Measurements from ENCODE around the gene ZNF385B. TPM values are rescaled to one million over a fixed set of nuclear protein-coding genes. Genes with fewer than 3 reads are reported as not detected.
"Not testable (repeated sequence)": the region's sequence is repeated elsewhere in the genome, so short reads cannot be mapped to it uniquely, and the experiment has no call there.

Gene ZNF385B
- total RNA-seq, 2 donors from 2014 or later, result 0.61 to 1.2 TPM

DNA sequence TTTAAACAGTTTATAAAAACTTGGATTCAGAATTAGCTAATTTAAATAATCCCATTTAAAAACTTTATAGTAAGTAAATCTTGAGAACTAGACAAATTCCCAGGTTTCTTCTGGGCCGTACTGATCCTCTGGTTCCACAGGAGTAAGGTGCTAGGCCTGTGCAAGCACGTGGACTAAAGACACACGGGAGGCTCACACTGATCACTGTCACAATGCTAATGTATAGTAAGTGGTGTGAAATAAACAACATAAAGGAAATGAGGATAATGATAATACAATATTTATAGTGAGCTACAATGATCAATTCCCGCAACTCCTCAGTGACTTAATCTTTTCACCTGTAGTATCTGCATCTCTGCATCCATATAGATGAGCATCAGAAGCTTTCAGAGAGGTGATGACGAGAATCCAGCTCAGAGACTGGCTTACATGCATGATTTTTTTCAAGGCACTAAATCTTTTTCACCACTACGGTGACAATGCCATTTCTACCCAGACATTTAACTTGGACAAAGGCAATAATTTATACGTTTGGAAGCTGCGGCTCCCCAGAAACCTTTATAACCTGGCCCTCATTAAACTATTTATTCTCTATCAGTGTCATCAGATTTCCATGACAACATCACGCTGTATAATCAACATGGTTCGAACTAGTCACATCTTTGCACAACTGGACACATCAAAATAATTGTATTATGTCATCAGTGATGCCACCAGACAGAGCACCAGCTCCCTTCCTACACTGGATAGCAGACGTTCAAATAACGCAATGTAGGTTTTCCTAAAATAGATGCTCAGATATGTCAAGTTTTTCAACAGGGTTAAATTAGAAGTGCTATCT, 196.2 kb downstream of the ZNF385B start:
- ATAC-seq (no peak), DNase-seq (no peak)
- intact Hi-C loops (cut with DNase I, micrococcal nuclease), result no loop called here

- intact Hi-C loops (cut with DNase I, micrococcal nuclease), result no loop called here
These were observed 199.4 kb downstream of the ZNF385B start for GRCh38 chr2:179661986-179662385.

DNA sequence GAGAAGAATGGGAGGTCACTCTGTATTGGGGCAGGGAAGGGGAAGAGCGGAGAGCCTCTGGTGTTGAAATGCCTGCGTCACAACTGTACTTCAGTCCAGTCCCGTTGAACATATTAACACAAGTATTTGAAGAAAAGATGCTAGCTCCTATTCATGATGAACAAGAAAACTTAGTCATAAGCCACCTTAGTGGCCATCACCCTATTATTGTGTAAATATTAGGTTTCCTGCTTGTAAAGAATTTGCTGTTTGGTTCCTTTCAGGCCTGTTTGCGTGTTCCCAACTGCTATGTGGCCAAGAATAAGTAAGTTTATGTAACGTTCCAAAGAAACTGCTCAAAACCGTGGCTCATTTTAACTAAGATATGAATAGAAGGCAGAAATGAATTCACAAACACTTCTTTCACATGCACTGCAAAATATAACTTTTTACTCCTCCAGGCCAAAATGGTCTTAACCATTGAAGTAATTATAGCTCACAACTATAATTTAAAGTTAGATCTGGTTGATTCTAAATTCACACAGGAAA, 204.3 kb downstream of the ZNF385B start:
- DNase-seq (no peak), ATAC-seq (no peak)
- intact Hi-C loops (cut with DNase I, micrococcal nuclease), result no loop called here

More at GRCh38 chr2:179661986-179662385, 199.4 kb downstream of the ZNF385B start:
- ATAC-seq, result no peak
- no peak for DNase-seq

DNA sequence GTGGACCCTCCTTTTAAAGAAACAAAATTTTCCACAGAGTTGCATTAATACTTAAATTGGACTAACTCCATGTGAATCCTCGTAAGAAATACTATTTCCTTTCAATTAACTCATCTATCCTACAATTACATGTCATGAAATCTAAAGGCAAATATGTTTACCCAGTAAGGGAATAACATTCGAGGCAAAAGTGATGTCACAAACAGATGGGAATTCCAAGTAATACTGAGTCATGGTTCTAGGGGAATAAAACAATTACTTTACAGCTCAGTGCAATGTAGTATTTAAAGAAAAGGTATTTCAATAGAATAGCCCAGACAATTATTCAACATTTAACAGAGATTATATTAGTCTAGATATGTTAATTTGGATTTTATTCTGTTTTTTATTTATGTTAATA, 205.8 kb downstream of the ZNF385B start:
- no peak for DNase-seq
- ATAC-seq, result no peak
- intact Hi-C loops (cut with DNase I, micrococcal nuclease), result no loop called here

DNA sequence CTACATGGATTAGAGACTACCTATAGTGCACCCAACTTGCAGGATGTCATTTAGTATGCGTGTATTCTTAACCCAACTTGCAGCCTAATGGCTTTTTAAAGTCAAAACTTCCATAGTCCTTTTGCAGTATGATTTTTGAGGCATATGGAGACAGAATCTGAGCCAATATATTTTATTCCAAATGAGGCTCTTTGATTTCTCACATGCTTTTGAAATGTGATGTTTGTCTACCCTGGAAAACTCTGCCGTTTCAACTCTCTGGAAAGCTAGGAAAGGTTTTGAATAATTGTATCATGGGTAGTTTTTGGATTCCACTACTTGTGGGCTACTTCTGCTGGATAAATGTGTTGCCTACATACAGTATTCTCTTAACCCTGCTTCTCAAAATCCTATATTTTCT, 206.6 kb downstream of the ZNF385B start:
- no peak for DNase-seq
- ATAC-seq, result no peak
- intact Hi-C loops (cut with DNase I, micrococcal nuclease), result no loop called here

GRCh38 chr2:179652296-179652695, 209.1 kb downstream of the ZNF385B start:
- ATAC-seq, result no peak
- no peak for DNase-seq
- intact Hi-C loops (cut with DNase I, micrococcal nuclease), result no loop called here

DNA sequence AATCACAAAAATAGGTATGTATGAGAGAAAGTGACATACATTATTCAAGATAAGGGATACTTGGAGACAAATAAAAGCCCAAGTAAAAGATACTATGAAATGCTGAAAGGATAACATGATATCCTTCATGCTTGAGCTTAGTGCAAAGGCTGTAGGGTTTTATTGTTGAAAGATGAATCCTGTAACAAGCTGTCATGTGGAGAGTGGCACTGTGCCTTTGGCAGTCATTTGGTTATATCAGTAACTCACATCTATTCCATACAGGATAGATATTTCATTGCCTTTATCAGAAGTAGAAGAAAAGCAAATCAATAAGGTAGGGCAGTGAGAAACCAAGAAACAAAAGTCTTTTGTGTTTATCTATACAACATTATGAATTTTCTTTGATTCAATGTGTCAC, 211.0 kb downstream of the ZNF385B start:
- ATAC-seq, result no peak
- DNase-seq, result no peak
- intact Hi-C loops (cut with DNase I, micrococcal nuclease), result no loop called here

DNA sequence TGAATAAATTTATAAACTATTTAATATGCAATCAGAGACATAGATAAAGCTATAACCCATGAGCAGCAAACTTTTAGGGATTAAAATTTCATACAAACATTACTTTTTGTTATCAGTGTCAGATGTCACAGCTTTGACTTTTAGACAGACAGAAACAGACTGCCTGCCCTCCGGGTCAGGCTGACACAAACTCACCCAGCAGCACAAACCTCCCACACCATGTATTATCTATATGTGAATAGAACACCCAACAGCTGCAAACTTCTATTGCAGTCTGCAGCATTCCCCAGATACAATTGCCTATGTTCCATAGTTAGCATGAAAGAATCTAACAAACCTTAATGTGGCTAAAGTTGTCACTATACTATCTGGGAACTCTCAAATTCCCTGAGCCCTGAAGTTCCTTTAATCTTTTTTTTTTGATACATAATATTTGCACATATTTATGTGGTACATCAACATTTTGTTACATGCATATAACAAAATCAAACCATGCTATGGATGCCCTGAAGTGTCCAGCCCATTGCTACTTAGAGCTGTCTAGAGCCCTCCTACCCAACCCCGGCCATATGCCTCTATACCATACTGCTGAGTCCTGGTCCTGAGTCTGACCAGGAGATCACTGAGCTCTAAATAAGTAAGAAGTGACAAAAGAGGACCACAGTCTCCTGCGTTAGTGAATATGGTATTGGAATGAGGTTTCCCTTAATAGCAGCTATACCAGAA, 214.4 kb downstream of the ZNF385B start:
- intact Hi-C loops (cut with DNase I, micrococcal nuclease), result no loop called here
- ATAC-seq, result no peak
- DNase-seq, result no peak

DNA sequence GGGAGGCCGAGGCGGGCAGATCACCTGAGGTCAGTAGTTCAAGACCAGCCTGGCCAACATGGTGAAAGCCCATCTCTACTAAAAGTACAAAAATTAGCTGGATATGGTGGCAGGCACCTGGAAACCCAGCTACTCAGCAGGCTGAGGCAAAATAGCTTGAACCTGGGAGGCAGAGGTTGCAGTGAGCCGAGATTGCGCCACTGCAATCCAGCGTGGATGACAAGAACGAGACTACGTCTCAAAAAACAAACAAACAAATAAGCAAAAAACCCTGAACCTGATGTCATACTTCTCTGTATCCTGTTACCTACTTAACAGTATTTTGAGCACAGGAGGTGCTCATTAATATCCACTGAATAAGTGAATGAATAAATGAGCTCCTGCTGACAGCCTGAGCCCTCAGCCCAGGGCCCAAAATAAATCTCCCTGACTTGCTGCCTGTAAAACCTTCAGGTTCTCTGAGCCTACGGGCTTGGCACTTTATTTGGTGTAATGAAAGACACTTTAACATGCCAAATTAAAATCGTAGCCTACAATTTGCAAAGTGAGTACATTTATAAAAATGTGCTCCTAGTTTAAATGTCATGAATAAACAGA, 215.1 kb downstream of the ZNF385B start:
- no peak for DNase-seq
- intact Hi-C loops (cut with DNase I, micrococcal nuclease), result no loop called here
- no peak for ATAC-seq

DNA sequence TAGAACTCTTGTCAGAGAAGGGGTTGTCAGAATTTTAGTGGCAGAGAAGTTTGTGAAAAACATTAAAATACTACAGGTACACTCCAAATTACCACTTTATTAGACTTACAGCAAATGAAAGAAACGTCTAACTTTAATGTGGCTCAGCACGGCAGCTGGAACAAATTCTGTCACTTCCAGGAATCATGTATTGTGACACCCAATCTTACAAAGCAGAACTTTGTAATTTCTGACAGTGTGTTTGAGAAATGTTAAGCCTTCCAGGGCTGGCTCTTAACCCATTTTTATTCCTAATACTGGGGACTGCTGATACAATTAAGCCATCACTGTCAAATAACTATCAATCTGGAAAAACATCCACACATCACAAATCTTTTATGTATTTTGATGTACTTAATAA, 216.4 kb downstream of the ZNF385B start:
- DNase-seq, result no peak
- intact Hi-C loops (cut with DNase I, micrococcal nuclease), result no loop called here
- ATAC-seq, result no peak

DNA sequence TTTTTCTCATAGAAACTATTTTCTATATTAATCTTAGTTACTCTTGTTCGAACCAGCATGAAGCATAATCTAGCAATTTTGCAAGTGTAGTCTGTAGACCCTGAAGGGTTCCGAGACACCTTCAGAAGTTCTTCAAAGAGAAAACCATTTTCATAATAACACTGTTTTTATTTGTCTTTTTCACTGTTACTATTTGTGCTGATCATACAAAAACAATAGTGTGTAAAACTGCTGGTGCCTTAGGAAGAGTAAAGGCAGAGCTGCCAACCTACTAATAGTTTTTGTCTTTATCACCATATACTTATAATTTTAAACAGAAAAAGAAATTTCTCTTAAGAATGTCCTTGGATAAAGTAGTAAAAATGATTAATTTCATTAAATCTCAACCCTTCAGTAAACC, 218.9 kb downstream of the ZNF385B start:
- intact Hi-C loops (cut with DNase I, micrococcal nuclease), result no loop called here
- ATAC-seq (no peak), DNase-seq (no peak)

DNA sequence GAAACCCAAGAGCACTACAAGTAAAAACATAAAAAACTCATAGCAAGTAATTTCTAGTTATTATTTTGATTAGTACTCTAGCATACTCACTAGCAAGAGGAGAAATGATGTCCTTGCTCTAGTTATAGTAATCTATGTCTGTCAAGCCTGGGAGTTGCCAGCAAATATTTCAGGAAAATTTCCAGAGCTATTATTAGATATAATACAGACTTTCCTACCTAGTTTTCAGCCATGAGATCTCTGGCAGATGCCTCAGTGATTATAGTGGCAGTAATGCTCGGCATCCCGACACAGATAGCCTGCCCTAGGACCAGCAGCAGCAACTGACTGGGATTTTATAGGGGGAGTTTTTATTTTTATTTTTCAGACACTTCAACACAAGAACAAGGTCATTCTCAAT, 224.4 kb downstream of the ZNF385B start:
- DNase-seq (no peak), ATAC-seq (no peak)
- intact Hi-C loops (cut with DNase I, micrococcal nuclease), result no loop called here

GRCh38 chr2:179636100-179636980, 225.1 kb downstream of the ZNF385B start:
- intact Hi-C loops (cut with DNase I, micrococcal nuclease), result no loop called here
- no peak for DNase-seq
- no peak for ATAC-seq

GRCh38 chr2:179631769-179632385, 229.5 kb downstream of the ZNF385B start:
- intact Hi-C loops (cut with DNase I, micrococcal nuclease); ATAC-seq: not testable (repeated sequence)

GRCh38 chr2:179629776-179630175, 231.6 kb downstream of the ZNF385B start:
- DNase-seq; intact Hi-C loops (cut with DNase I, micrococcal nuclease); ATAC-seq: not testable (repeated sequence)

More at GRCh38 chr2:179631769-179632385, 229.5 kb downstream of the ZNF385B start:
- DNase-seq, result not testable (repeated sequence)

DNA sequence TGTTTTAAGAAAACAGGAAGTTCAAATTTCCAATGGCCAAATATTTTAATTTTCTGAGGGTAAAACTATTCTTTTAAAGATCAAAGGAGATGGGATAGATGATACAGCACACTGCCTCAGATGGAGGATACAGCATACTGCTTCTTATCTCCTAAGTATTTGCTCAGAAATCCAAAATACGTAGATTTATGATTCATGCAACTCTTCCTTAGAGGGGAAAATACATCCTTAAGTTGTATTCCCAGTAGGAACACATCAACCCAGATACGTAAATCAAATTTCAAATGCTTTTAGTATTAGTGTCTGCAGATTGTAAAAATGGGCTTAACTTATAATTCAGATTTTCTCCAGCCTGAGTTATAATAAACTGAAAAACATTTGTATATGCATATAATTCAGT, 235.2 kb downstream of the ZNF385B start:
- DNase-seq (no peak), ATAC-seq (no peak)
- intact Hi-C loops (cut with DNase I, micrococcal nuclease), result no loop called here

- ATAC-seq (no peak), DNase-seq (no peak)
- intact Hi-C loops (cut with DNase I, micrococcal nuclease), result no loop called here
These were observed 238.6 kb downstream of the ZNF385B start for GRCh38 chr2:179622635-179623300.

DNA sequence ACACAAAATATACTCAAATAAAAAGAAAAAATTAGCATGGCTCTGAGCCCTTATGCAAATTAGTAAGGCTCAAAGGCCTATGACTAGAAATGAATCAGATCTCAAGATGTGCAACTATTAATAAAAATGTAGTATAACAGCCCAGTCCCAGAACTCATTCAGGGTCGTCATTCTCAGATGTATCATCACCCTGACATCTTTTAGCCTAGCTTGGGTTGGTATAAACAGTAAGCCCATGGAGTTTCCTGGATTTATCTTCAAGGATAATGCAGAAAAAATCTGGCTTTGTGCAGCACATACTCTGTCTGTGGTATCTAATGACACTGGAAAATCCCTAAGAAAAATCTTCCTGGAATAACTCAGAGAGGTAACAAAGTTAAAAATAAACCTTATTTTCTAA, 239.3 kb downstream of the ZNF385B start:
- DNase-seq, result no peak
- ATAC-seq, result no peak
- intact Hi-C loops (cut with DNase I, micrococcal nuclease), result no loop called here
